CD1c-positive myeloid dendritic cell (primary cell): ENCODE data around the gene FSTL4.

ENCODE experiments used
- DNase-seq: peaks from one replicate; pipeline ENCODE4 v3.0.0-alpha.2; 2016; ENCODE audit errors: extremely low spot score

Gene FSTL4

GRCh38 chr5:133610489-133611356 lies 1.6 kb downstream of the FSTL4 start:
- DNase-seq = peak; percentile 12

DNA sequence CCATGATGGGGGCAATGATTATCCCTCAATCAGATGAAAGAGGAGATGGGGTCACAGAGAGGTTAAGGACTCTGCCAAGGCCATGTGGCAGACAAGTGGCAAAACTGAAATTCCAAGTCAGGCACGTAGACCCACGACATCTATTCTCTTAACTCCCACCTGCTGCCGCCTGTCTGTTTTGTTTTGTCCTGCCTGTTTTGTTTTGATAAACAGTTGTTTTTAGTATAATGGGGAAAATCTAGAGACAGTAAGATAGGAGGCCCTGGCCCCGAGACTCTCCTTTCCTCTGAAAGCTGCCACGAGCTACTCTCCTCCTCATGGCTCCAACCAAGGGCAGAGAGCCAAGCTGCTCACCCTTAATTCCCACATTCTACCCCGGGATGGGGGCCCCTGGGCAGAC lies 4.9 kb downstream of the FSTL4 start:
- no peak for DNase-seq

- DNase-seq = no peak
Measured at GRCh38 chr5:133606835-133607234, 5.5 kb downstream of the FSTL4 start.

- no peak for DNase-seq
Measured at GRCh38 chr5:133605323-133605722, 7.0 kb downstream of the FSTL4 start.

GRCh38 chr5:133603711-133604110 lies 8.6 kb downstream of the FSTL4 start:
- no peak for DNase-seq

DNA sequence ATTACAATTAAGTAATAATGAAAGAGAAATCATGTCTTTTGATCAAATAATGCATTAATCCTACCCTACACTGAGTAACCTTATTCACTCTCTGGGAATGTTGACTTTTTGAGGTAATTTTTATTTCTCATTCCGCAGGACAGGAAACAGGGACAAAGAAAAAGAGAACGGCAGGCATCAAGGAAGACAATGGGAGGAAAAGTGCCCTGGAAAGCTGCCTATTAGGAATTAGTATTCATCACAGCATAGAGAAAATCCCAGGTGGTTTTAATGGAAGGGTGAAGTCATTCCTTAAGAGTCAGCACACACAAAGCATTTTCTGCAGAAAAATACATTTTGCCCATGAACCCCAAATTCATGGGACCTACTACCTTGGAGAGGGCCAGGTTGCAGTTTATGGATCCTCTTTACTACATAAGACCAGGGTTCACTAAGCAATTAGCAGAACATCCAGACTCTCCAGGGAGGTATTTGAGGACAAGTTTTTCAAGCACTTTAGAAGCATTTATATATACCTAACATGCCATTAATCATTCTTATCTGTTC lies 9.4 kb downstream of the FSTL4 start:
- no peak for DNase-seq

- no peak for DNase-seq
Measured at GRCh38 chr5:133599600-133599999, 12.7 kb downstream of the FSTL4 start.

GRCh38 chr5:133599044-133599443 lies 13.3 kb downstream of the FSTL4 start:
- no peak for DNase-seq

DNA sequence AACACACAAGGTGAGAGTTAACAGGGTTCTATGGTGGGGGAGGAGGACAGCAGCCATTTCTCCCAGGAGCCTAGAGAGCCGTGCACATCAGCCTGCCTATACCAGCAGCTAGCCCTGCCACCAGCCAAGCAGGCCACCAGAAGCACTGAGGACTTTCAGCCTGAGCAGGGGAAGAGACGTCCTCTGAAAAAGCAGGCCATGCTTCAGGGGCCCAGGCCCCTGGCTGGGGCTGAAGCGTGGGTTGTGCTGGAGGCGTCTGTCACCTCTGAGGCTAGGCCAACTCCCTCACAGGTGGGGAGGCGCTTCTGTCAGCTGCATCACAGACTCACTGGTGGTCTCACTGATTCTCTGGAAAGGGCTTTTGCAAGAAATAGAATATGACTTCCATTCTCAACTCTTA lies 16.3 kb downstream of the FSTL4 start:
- DNase-seq = no peak

DNA sequence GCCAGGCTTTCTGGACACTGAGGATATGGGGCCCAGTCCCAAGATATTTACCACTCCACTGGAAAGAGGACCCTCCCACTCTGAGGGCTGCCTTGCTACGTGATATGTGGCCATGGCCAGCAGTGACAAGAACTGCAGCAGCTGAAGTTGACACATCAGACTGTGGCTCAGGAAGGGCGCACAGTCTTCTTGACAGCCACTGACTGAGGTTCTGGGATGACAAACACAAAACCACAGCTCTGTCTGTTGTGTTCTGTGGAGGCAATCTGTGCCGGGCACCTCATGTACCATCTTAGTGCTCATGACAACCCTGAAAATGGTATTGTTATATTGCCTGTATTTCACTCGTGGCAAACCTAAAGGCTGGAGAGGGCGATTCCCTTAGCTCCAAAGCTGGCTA lies 16.9 kb downstream of the FSTL4 start:
- DNase-seq = no peak

DNA sequence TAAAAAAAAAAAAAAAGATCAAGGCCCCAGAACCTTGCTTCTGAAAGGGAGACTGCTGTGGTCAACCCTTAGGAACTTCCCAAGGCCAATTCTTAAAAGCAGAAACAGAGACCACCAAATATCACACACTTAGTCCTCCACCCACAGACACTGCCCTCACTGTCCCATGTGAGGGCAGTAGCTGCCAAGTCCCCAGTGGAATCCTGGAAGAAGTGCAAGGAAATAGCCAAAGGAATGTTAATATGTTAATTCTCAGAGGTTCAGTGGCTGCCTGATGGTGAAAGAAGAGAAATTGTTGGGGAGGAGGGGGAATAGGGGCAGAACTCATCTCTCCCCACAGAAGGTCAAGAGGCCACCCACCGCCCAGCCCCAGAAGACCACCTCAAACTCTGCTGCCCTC lies 23.1 kb downstream of the FSTL4 start:
- no peak for DNase-seq

- DNase-seq = no peak
Measured at GRCh38 chr5:133582971-133583370, 29.4 kb downstream of the FSTL4 start.

- DNase-seq = no peak
Measured at GRCh38 chr5:133581918-133582317, 30.4 kb downstream of the FSTL4 start.

GRCh38 chr5:133581348-133581747 lies 31.0 kb downstream of the FSTL4 start:
- DNase-seq = no peak

DNA sequence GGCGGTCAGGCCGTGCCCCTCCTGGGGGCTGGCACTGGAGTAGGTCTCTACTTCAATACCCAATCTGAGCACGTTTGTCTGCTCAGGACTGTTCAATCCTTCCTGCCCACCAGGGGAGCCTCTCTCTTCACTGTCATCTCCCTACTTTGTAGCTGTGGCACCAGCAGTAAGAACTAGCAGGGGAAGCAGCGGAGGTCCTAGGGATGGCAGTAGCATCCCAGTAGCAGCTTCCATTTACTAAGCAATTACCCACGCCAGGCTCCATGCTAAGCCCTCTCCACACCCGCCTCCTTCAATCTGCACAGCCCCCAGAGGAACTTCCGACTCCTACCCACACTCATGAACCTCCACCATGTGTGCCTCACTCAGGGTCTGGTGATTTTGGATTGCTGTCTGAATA lies 31.7 kb downstream of the FSTL4 start:
- DNase-seq = no peak

GRCh38 chr5:133579766-133580165 lies 32.6 kb downstream of the FSTL4 start:
- no peak for DNase-seq

DNA sequence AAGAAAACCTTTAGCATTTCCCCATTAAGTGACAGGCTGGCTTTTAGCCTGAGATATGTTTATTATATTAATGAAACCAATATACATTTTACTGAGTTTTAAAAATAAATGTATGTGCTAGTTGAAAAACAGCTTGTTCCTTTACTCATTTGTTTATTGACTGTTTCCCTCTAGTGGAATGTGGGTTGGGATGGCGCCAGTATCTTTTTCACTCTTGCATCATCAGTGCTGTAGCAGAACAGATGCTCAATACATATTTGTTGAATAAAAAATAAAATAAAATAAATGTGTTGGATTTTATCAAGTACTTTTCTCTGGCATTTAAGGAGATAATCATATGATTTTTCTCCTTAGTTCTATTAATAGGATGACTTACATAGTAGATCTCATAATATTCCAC lies 43.0 kb downstream of the FSTL4 start:
- no peak for DNase-seq

- no peak for DNase-seq
Measured at GRCh38 chr5:133565993-133566392, 46.3 kb downstream of the FSTL4 start.

DNA sequence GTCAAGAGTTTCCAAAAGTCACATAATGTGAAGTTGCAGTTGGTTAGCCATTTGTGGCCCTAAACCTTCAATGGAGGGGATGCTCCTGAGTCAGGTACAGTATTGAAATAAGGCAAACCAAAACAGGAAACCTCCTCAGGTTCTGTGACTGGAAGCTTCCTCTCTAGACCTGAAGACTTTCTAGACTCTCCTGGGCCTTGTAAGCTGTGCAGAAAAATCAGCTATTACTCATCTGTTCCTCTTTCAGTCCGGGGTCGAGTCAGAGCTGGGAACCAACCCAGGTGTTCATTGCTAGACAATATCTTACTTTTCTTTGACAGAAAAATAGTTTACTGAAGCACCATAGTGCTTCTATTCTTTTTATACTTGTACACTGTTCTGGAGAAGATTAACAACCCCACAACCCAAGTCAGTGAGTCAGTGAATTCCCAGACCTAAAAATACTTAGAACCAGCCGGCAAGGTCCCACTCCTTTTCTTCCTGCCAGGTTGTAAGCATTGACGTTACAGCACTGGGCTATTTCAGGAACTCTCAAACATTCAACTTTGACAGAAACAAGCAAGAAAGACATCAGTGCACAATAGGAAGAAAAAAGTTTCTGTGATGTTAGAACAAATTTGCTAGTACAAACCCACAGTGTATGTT lies 47.3 kb downstream of the FSTL4 start:
- DNase-seq = no peak

- DNase-seq = no peak
Measured at GRCh38 chr5:133562554-133562953, 49.8 kb downstream of the FSTL4 start.

DNA sequence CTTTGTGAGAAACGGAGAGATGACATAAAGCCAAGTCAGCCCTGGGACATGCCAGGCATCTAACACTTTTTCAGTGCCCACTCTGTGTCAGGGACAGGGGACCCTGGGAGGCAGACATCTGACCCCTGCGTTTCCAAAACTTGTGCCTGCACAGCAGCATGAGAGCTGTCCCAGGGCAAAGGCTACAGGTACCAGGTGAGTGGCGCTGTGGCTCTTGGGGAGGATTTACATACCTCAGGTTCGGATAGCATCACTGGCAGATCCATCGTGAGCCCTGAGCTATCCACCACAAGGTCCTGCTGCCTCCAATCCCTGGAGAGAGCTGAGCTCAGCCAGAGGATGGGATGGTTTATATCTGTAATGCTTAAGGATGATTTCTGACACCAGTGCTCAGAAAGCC lies 52.4 kb downstream of the FSTL4 start:
- no peak for DNase-seq

DNA sequence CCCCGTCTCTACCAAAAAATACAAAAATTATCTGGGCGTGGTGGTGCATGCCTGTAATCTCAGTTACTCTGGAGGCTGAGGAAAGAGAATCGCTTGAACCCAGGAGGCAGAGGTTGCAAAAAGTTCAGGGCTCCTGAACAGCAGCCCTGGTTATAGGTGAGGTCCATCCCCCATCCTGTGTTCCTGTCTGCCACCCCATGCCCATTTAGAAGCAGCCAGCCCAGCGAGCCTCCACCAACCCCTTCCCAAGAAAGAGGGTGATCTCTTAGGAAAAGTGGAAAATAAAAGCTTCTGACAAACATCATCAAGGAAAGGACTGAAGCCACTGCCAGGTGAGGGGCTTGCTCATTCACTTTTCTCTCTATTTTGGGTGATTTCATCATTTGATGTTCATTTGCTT lies 55.8 kb downstream of the FSTL4 start:
- DNase-seq = no peak

DNA sequence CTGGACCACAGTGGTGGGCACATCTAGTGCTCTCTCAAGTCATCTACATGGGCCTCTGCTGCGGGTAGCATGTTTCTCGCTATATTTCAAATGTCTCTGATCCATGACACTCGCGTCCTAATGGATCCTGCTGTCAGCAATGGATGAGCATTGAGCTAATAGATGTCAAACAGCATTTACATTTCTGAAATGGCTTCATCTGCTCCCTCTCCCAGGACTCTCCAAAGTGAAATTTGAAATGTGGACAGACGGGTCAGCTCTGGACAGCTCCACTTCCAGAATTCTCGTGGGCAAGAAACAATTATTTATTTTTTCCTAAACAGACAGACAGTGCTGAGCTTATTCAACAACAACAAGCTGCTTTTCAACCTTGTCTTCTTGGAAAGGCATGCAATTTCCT lies 58.1 kb downstream of the FSTL4 start:
- DNase-seq = no peak
